SU-DHL-6 (cell line): Measurements from ENCODE around the gene NACC1.

Experiments used
- EZH2phosphoT487 ChIP-seq: fragments of 200-600 bp; sonication (generic), shearing (Covaris generic); conservative IDR thresholded peaks from 2 replicates; pipeline ENCODE4 v1.6.1; 2018; ENCODE audit warnings: mild to moderate bottlenecking, antibody characterized with exemption, low read length, moderate library complexity, mixed read lengths
- TF ChIP-seq, protein P1 (sequence below): fragments of 200-600 bp; sonication (generic); IDR thresholded peaks from one replicate; pipeline ENCODE4 v1.5.1; 2017; ENCODE audit warnings: antibody characterized with exemption, mild to moderate bottlenecking, low read length, moderate library complexity; ENCODE audit not compliant: insufficient read depth, poor library complexity, severe bottlenecking

DNA sequence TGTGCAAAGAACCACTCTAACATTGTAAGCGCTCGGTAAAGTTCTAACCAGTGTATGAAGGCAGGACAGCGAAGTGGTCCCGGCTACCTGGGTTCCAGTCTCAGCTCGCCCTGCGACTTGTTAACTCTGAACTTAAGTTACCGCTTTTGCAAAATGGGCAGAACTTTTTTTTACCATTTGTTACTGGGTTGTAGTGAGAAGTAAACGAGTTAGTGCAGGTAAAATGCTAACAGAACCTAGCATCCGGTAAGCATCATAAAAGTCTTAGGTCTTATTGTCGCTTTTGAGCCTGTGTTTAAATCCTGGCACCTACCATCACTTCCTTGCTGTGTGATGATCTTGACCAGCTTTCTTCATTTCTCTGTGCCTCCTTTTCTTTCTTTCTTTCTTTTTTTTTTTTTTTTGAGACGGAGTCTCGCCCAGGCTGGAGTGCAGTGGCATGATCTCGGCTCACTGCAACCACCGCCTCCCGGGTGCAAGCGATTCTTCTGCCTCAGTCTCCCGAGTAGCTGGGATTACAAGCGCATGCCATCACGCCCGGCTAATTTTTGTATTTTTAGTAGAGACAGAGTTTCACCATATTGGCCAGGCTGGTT lies 790 bp upstream of the NACC1 start:
- TF ChIP-seq, protein P1, sequence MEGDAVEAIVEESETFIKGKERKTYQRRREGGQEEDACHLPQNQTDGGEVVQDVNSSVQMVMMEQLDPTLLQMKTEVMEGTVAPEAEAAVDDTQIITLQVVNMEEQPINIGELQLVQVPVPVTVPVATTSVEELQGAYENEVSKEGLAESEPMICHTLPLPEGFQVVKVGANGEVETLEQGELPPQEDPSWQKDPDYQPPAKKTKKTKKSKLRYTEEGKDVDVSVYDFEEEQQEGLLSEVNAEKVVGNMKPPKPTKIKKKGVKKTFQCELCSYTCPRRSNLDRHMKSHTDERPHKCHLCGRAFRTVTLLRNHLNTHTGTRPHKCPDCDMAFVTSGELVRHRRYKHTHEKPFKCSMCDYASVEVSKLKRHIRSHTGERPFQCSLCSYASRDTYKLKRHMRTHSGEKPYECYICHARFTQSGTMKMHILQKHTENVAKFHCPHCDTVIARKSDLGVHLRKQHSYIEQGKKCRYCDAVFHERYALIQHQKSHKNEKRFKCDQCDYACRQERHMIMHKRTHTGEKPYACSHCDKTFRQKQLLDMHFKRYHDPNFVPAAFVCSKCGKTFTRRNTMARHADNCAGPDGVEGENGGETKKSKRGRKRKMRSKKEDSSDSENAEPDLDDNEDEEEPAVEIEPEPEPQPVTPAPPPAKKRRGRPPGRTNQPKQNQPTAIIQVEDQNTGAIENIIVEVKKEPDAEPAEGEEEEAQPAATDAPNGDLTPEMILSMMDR: no peak
- no peak for TF ChIP-seq EZH2phosphoT487
